GM18526 (cell line): ENCODE results near the gene NLRP3.

ENCODE experiments used
- POLR2A ChIP-seq: IDR thresholded peaks from 3 replicates; pipeline ENCODE4 v1.6.1; 2011; ENCODE audit not compliant: insufficient read length; ENCODE audit errors: extremely low read depth

NLRP3 gene

DNA sequence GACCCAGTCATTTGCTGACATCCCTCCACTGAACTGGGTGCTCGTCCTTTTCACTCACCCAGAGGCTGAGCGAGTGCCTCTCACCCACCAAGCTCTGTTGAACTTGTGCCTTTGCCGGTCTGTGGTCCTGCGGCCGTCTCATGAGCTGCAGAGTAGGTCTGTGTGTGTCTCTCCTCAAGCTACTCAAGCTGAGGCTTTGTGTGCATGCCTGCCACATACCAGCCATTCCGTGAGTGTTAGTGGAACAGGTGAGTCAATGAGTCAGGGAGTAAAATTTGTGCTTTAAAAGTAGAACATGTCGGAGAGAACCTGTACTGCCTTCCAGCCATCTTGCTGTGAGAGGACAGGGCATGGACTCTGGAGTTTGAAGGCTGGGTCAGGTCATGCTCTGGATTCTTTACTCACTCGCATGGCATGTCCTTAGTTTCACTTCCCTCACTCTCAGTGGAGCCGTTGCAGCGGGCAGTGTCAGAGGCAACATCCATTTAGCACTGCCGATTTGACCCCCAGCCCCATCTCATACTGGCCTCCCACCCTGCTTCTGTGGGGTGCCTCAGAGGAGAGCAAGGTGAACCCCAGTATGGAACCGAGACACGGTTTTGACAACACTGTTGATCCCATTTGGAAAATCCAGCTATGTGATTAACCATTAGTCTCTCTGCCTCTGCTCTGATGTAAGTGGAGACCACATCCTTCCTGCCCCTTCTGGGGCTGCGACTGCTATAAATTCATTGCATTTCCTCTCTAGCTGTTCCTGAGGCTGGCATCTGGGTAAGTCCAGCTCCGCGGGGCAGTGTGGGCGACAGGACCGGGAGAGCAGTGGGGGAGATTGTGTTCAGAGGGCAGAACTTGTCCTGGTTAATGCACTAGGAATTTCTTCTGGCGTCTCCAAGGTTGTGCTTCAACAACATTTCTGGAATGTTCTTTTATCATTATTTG, at the start of gene NLRP3:
NLRP3 (plus strand) TSS at position 751 of the 939 bp plus-strand sequence. CDS start 2,628 bp downstream, outside the sequence.
- no peak for TF ChIP-seq POLR2A

DNA sequence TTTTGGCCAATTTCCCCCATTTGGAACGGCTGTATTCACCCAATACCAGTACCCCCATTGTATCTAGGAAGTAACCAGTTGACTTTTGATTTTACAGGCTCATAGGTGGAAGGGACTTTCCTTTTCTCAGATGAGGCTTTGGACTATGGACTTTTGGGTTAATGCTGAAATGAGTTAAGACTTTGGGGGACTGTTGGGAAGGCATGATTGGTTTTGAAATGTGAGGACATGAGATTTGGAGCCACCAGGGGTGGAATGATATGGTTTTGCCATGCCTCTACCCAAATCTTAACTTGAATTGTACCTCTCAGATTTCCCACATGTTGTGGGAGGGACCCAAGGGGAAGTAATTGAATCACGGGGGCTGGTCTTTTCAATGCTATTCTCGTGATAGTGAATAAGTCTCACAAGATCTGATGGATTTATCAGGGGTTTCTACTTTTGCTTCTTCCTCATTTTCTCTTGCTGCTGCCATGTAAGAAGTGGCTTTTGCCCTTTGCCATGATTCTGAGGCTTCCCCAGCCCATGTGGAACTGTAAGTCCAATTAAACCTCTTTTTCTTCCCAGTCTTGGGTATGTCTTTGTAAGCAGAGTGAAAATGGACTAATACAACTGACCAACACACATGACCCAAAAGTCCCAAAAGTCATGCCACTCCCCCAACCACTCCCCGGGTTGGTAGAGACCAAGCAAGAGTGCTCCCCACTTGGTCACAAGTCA, 48.9 kb upstream of the NLRP3 start:
- TF ChIP-seq POLR2A = no peak

GRCh38 chr1:247367786-247368422, 48.1 kb upstream of the NLRP3 start:
- no peak for TF ChIP-seq POLR2A

DNA sequence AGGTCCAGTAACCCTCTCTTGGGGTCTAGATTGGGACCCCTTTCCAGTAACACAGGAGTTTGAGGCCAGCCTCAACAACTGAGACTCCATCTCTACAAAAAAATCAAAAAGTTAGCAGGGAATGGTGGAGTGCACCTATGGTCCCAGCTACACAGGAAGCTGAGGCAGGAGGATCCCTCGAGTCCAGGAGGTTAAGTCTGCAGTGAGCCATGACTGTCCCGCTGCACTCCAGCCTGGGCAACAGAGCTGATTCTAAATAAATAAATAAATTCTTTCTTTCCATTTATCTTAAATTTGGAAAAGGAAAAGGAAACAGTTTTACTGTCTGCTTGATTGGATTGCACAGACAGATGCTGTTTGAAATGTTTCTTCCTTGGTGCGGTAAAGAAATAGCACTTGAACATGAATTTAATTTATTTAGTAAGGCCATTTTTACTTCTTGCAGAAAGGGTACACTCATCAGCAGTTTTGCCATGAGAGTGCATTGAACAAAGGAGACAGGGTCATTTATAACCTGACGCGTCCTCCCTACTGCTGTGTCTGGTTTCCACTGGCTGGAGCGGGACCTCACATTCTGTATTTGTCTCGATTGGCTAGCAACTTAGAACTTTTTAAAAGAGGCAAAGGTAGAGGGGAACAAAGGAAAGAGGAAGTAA, 47.4 kb upstream of the NLRP3 start:
- TF ChIP-seq POLR2A = no peak

DNA sequence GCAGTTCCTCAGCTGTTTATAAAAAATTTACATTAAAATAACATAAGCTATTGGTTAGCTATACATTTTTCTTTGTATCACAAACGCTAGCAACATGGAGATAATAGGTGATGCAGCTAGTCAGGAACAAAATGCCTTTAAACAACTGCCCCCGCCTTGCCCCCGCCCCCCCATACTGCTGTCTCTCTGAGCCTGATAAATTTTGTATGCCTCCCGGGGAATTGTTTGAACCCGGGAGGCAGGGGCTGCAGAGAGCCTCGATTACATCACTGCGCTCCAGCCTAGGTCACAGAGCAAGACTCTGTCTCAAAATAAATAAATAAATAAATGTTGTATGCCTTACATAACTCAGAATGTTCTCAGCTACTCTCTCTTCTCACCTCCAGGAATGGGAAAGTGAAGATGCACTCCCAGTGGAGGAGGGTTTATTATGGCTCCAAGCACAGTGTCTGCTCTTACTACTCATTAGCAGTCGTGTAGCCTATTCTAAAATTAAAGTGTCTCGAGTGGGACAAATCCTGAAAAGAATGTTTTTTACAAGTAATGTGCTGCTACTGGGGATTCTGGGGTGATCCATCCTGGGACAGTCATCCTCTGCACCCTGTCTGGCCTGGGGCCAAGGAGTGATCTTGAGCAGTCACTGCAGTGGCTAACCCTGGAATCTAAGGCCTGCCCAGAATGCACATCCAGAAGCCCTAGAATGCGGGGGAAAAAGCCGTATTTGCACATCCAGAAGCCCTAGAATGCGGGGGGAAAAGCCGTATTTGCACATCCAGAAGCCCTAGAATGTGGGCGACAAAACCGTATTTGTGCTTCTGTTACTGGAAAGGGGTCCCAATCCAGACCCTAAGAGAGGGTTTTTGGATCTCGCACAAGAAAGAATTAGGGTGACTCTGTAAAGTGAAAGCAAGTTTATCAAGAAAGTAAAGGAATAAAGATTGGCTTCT, 44.9 kb upstream of the NLRP3 start:
- no peak for TF ChIP-seq POLR2A

GRCh38 chr1:247371801-247372259, 44.1 kb upstream of the NLRP3 start:
- TF ChIP-seq POLR2A = no peak

- no peak for TF ChIP-seq POLR2A
Measured at GRCh38 chr1:247373721-247374141, 42.2 kb upstream of the NLRP3 start.

- TF ChIP-seq POLR2A = no peak
Measured at GRCh38 chr1:247375747-247376146, 40.2 kb upstream of the NLRP3 start.

DNA sequence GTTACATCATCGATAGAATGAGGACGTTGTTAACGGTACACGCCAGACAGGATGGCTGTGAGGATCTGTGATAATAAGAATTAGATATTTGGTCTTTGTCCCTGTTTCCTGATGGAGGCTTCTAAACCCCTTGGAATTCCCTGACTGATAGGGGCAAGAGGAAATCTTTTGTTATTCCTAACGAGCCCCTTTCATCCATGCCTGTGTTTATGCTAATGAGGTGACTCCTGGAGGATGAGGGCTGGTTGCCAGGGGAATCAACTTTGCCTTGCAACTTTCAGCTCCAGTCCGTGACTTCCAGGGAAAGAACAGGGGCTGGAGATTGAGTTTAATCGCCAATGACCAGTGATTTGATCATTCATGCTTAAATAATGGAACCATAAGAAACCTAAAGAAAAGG, 39.3 kb upstream of the NLRP3 start:
- TF ChIP-seq POLR2A = no peak

GRCh38 chr1:247378334-247379073, 37.5 kb upstream of the NLRP3 start:
- no peak for TF ChIP-seq POLR2A

GRCh38 chr1:247385283-247385682, 30.7 kb upstream of the NLRP3 start:
- no peak for TF ChIP-seq POLR2A

DNA sequence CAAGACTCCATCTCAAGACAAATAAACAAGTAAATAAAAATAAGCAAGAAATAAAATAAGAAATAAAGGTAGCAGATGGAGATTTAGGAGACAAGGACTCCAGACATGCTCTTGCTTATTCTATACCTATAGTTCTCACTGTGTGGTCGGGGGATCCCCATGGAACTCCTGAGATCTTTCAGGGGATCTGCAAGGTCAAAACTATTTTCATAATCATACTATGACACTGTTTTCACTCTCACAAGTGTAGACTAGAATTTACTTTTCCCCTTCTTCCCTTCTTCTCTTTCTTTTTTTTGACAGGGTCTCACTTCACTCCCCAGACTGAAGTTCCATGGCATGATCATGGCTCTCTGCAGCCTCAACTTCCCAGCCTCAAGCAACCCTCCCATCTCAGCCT, 29.8 kb upstream of the NLRP3 start:
- no peak for TF ChIP-seq POLR2A

DNA sequence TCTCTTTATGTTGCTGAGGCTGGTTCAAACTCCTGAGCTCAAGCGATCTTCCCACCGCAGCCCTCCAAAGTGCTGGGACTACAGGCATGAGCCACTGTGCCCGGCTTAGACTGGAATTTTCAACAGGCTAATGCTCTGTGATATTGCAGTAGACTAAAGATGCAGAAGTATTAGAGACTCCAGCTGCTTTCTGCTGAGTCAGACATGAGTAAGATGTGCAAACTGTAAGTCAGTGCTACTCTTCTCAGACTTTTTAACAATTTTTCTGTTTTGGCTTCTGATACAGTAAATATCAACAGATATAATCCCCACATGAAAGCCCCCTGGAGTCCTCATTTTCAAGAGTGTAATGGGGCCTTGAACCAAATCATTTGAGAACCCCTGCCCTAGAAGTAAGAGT, 29.3 kb upstream of the NLRP3 start:
- no peak for TF ChIP-seq POLR2A
